ENCODE data around the gene JMJD1C.

DNA sequence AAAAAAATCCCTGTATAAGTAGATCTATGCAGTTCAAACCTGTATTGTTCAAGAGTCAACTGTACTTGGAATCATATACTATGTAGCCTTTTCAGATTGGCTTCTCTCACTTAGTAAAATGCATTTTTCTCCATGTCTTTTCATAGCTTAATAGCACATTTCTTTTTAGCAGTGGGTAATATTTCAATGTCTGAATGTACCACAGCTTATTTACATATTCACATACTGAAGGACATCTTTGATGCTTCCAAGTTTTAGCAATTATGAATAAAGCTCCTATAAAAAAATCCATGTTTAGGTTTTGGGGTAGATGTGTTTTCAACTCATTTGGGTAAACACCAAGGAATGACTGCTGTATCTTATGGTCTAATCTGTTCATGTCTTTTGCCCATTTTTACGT, 177.6 kb downstream of the JMJD1C start:
- TF ChIP-seq KDM1A (IDR thresholded peaks at IDR 0.05; ENCODE audit: borderline replicate concordance), result no peak
- no peak for TF ChIP-seq SREBF2 (IDR thresholded peaks at IDR 0.05; ENCODE audit: low read length)
- no peak for TF ChIP-seq DPF2 (IDR thresholded peaks at IDR 0.05)
- TF ChIP-seq POLR2A (IDR thresholded peaks at IDR 0.05; ENCODE audit: low read depth, low read length), result no peak
- TF ChIP-seq, protein P1, sequence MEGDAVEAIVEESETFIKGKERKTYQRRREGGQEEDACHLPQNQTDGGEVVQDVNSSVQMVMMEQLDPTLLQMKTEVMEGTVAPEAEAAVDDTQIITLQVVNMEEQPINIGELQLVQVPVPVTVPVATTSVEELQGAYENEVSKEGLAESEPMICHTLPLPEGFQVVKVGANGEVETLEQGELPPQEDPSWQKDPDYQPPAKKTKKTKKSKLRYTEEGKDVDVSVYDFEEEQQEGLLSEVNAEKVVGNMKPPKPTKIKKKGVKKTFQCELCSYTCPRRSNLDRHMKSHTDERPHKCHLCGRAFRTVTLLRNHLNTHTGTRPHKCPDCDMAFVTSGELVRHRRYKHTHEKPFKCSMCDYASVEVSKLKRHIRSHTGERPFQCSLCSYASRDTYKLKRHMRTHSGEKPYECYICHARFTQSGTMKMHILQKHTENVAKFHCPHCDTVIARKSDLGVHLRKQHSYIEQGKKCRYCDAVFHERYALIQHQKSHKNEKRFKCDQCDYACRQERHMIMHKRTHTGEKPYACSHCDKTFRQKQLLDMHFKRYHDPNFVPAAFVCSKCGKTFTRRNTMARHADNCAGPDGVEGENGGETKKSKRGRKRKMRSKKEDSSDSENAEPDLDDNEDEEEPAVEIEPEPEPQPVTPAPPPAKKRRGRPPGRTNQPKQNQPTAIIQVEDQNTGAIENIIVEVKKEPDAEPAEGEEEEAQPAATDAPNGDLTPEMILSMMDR (IDR thresholded peaks at IDR 0.05 in 2 of 3, conservative IDR thresholded peaks at IDR 0.05 in 1 of 3; ENCODE audit: control insufficient read depth in 2 of 3, extremely low read depth in 1 of 3, insufficient read depth in 1 of 3, low read depth in 3 of 3, low read length in 3 of 3), result no peak
- TF ChIP-seq NKRF (conservative IDR thresholded peaks at IDR 0.05), result no peak
- TF ChIP-seq RAD21 (IDR thresholded peaks at IDR 0.05; ENCODE audit: insufficient read depth, low read depth, low read length), result no peak
- no peak for TF ChIP-seq EZH2 (IDR thresholded peaks at IDR 0.05; ENCODE audit: borderline replicate concordance, control insufficient read depth, low read depth, low read length)
- TF ChIP-seq EED (IDR thresholded peaks at IDR 0.05; ENCODE audit: low read depth), result no peak
- no peak for TF ChIP-seq USF2 (IDR thresholded peaks at IDR 0.05; ENCODE audit: borderline replicate concordance, low read depth, low read length)
- TF ChIP-seq MTA3 (IDR thresholded peaks at IDR 0.05; ENCODE audit: borderline replicate concordance, low read length), result no peak

Data from GM12878 (cell line).